GM06990 (cell line): ENCODE results near the gene ADGRA1.
"Not testable (repeated sequence)": the region's sequence is repeated elsewhere in the genome, so short reads cannot be mapped to it uniquely, and the experiment has no call there.

Experiments
- DNase-seq: peaks from one replicate; pipeline ENCODE4 v3.0.0-alpha.2; 2011; ENCODE audit not compliant: insufficient read length; ENCODE audit errors: extremely low read depth
- H3K27me3 ChIP-seq: replicated peaks from 2 replicates; pipeline ENCODE4 v1.6.0; 2011; ENCODE audit warnings: low read length; ENCODE audit not compliant: control insufficient read depth, insufficient read depth
- H3K36me3 ChIP-seq: 2 replicates; pipeline ENCODE4 v1.5.1; 2011; ENCODE audit warnings: low read length; ENCODE audit not compliant: control insufficient read depth, insufficient read depth
- H3K4me3 ChIP-seq: replicated peaks from 2 replicates; pipeline ENCODE4 v1.5.1; 2011; ENCODE audit warnings: low read depth, mild to moderate bottlenecking, control low read depth, low read length
- CTCF ChIP-seq: IDR thresholded peaks from 2 replicates; pipeline ENCODE4 v1.5.1; 2011; ENCODE audit warnings: low read length, control low read depth, mild to moderate bottlenecking, inconsistent platforms; ENCODE audit not compliant: insufficient read depth, poor library complexity, severe bottlenecking

ADGRA1 gene

GRCh38 chr10:133050371-133050770 lies 37.4 kb upstream of the ADGRA1 start:
- H3K27me3 ChIP-seq = no peaks in the 10 kb centered on the region; the same call in 1 of the 2 replicates
- H3K4me3 ChIP-seq = no peak overlapping the region
- DNase-seq = no peak
- no peaks in the 10 kb centered on the region for H3K36me3 ChIP-seq
- no peak for TF ChIP-seq CTCF

- no peak for DNase-seq
- TF ChIP-seq CTCF = no peak
- no peaks in the 10 kb centered on the region for H3K27me3 ChIP-seq
- H3K36me3 ChIP-seq = no peaks in the 10 kb centered on the region
- H3K4me3 ChIP-seq = no peak overlapping the region
Observed at GRCh38 chr10:133052076-133052475, 35.6 kb upstream of the ADGRA1 start.

- not testable (repeated sequence) for H3K27me3 ChIP-seq, DNase-seq, H3K4me3 ChIP-seq, H3K36me3 ChIP-seq
Observed at GRCh38 chr10:133053527-133054133, 34.1 kb upstream of the ADGRA1 start.

- Histone ChIP-seq H3K4me3 (no peak overlapping the region), H3K36me3 (no peaks in the 10 kb centered on the region), H3K27me3 (no peaks in the 10 kb centered on the region)
- DNase-seq = no peak
- no peak for TF ChIP-seq CTCF
Observed at GRCh38 chr10:133055470-133055869, 32.3 kb upstream of the ADGRA1 start.

GRCh38 chr10:133056001-133056400 lies 31.7 kb upstream of the ADGRA1 start:
- no peak for DNase-seq
- Histone ChIP-seq H3K27me3 (no peaks in the 10 kb centered on the region), H3K4me3 (no peak overlapping the region), H3K36me3 (no peaks in the 10 kb centered on the region)
- TF ChIP-seq CTCF = no peak

- H3K4me3 ChIP-seq = no peak overlapping the region
- TF ChIP-seq CTCF = no peak
- H3K36me3 ChIP-seq = no peaks in the 10 kb centered on the region
- no peaks in the 10 kb centered on the region for H3K27me3 ChIP-seq
- no peak for DNase-seq
Observed at GRCh38 chr10:133056651-133057178, 31.0 kb upstream of the ADGRA1 start.
